Astrocyte (in vitro differentiated cells and primary cell): ENCODE measurements around the gene NAP1L2.

Source experiments
- CTCF ChIP-seq: IDR thresholded peaks from 2 replicates; pipeline ENCODE4 v1.5.1; 2011; ENCODE audit warnings: low read depth, mild to moderate bottlenecking, inconsistent platforms, low read length, moderate library complexity; ENCODE audit not compliant: insufficient read depth
- EZH2 ChIP-seq: IDR thresholded peaks from 2 replicates; pipeline ENCODE4 v1.6.1; 2012; ENCODE audit warnings: mild to moderate bottlenecking, low read length, inconsistent platforms; ENCODE audit not compliant: insufficient read depth

- TF ChIP-seq CTCF (no peak), EZH2 (no peak)
Observed at GRCh38 chrX:73262991-73263390, 48.3 kb upstream of the NAP1L2 start.
